A172 (cell line): Measurements from ENCODE around the gene RNASEH2A. TPM values are rescaled to one million over a fixed set of nuclear protein-coding genes. Genes with fewer than 3 reads are reported as not detected.

Source experiments
- DNase-seq: peaks from one replicate; pipeline ENCODE4 v3.0.0-alpha.2; 2015; ENCODE audit warnings: low spot score
- total RNA-seq: library from RNA; depleted of rRNA; stranded (reverse); fragments of >200 nt; shearing (Covaris generic); gene quantifications from 2 replicates; pipeline ENCODE4 v1.2.3, GENCODE V29; 2014; rRNA removed

The RNASEH2A gene
- total RNA-seq, 1 experiment from 2014 or later, result 89.6 TPM

GRCh38 chr19:12859546-12859945 lies 53.2 kb downstream of the RNASEH2A start:
- no peak for DNase-seq

Other genes starting within 250 kb of the RNASEH2A start
- 4.7 and 6.9 TPM in 2 replicates for gene ZNF490, start 195.8 kb upstream of the RNASEH2A start, total RNA-seq
- 10.5 and 29.2 TPM in 2 replicates for gene ZNF791, start 195.7 kb upstream of the RNASEH2A start, total RNA-seq
- gene MAN2B1, start 139.8 kb upstream of the RNASEH2A start, total RNA-seq, result 45.7 and 65.6 TPM in 2 replicates
- 14.9 and 15.1 TPM in 2 replicates for gene WDR83, start 139.8 kb upstream of the RNASEH2A start, total RNA-seq
- gene DHPS, start 124.7 kb upstream of the RNASEH2A start, total RNA-seq, result 132 and 170 TPM in 2 replicates
- gene GNG14, start 118.6 kb upstream of the RNASEH2A start, total RNA-seq, result not detected in 2 replicates
- 16.7 and 21.8 TPM in 2 replicates for gene FBXW9, start 110.0 kb upstream of the RNASEH2A start, total RNA-seq
- 9.3 and 14.5 TPM in 2 replicates for gene TNPO2, start 82.7 kb upstream of the RNASEH2A start, total RNA-seq
- gene TRIR, start 71.9 kb upstream of the RNASEH2A start, total RNA-seq, result 344 and 364 TPM in 2 replicates
- 198 and 212 TPM in 2 replicates for gene GET3, start 69.1 kb upstream of the RNASEH2A start, total RNA-seq
- not detected in 2 replicates for gene BEST2, start 54.8 kb upstream of the RNASEH2A start, total RNA-seq
- gene HOOK2, start 31.0 kb upstream of the RNASEH2A start, total RNA-seq, result 10.2 and 20.5 TPM in 2 replicates
- gene JUNB, start 15.1 kb upstream of the RNASEH2A start, total RNA-seq, result 79.1 and 85.7 TPM in 2 replicates
- not detected in 2 replicates for gene PRDX2, start 4.8 kb upstream of the RNASEH2A start, total RNA-seq
- gene THSD8, start 4.5 kb upstream of the RNASEH2A start, total RNA-seq, result not detected in 2 replicates
- gene RTBDN, start 28.0 kb downstream of the RNASEH2A start, total RNA-seq, result 3.4 TPM in 1 of 2 replicates, not detected in the other
- gene MAST1, start 31.9 kb downstream of the RNASEH2A start, total RNA-seq, result 1.3 and 3.2 TPM in 2 replicates
- gene DNASE2, start 74.9 kb downstream of the RNASEH2A start, total RNA-seq, result 61.3 and 74.4 TPM in 2 replicates
- not detected in 2 replicates for gene KLF1, start 80.6 kb downstream of the RNASEH2A start, total RNA-seq
- 25.0 and 25.8 TPM in 2 replicates for gene GCDH, start 84.6 kb downstream of the RNASEH2A start, total RNA-seq
- gene SYCE2, start 112.7 kb downstream of the RNASEH2A start, total RNA-seq, result 0.12 and 0.28 TPM in 2 replicates
- 98.2 and 99.1 TPM in 2 replicates for gene FARSA, start 127.1 kb downstream of the RNASEH2A start, total RNA-seq
- gene CALR, start 132.0 kb downstream of the RNASEH2A start, total RNA-seq, result 1,790 and 1,863 TPM in 2 replicates
- gene RAD23A, start 139.3 kb downstream of the RNASEH2A start, total RNA-seq, result 180 and 185 TPM in 2 replicates
- 64.2 and 82.8 TPM in 2 replicates for gene GADD45GIP1, start 150.6 kb downstream of the RNASEH2A start, total RNA-seq
- 0.10 and 0.36 TPM in 2 replicates for gene DAND5, start 163.0 kb downstream of the RNASEH2A start, total RNA-seq
- 17.0 and 25.7 TPM in 2 replicates for gene NFIX, start 188.9 kb downstream of the RNASEH2A start, total RNA-seq